ENCODE measurements around the gene NEK5. TPM values are rescaled to one million over a fixed set of nuclear protein-coding genes. Genes with fewer than 3 reads are reported as not detected.

The NEK5 gene
- total and polyA plus RNA-seq, 9 donors: 0.13 to 12.4 (median 0.50) TPM; not detected in 1

DNA sequence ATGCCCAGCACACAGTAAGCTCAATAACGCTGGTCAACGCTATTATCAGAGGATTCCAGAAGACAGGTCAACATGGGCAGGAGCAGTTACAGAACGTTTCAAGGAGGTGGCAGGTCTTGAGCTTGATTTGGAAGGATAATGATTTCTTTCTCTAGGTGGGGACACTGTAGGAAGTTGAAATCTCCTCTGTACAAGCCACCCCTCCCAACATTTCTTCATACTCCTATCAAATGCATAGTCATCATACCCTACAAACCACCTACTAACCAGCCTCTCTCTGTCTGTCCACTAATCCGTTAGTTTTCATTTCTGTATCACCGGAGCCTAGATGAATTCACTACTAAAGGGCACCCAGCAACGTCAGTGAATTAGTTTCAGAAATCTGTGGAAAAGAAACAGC, 118.9 kb downstream of the NEK5 start:
- H3K4me1 ChIP-seq (ENCODE audit: insufficient read depth): peaks cover 5% of the 10 kb centered on the region
- intact Hi-C loops (cut with DNase I): loop anchor here in 1 of 4 donors (10.0 kb wide), 1 partner anchor 115 kb away; the partner anchor contains the start of gene NEK5
- no peaks in the 10 kb centered on the region for H3K9me3 ChIP-seq
- TF ChIP-seq EP300 (IDR thresholded peaks at IDR 0.05): no peak
- TF ChIP-seq, protein P1, sequence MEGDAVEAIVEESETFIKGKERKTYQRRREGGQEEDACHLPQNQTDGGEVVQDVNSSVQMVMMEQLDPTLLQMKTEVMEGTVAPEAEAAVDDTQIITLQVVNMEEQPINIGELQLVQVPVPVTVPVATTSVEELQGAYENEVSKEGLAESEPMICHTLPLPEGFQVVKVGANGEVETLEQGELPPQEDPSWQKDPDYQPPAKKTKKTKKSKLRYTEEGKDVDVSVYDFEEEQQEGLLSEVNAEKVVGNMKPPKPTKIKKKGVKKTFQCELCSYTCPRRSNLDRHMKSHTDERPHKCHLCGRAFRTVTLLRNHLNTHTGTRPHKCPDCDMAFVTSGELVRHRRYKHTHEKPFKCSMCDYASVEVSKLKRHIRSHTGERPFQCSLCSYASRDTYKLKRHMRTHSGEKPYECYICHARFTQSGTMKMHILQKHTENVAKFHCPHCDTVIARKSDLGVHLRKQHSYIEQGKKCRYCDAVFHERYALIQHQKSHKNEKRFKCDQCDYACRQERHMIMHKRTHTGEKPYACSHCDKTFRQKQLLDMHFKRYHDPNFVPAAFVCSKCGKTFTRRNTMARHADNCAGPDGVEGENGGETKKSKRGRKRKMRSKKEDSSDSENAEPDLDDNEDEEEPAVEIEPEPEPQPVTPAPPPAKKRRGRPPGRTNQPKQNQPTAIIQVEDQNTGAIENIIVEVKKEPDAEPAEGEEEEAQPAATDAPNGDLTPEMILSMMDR (IDR thresholded peaks at IDR 0.05): no peak
- TF ChIP-seq POLR2A (IDR thresholded peaks at IDR 0.05): no peak
- no peak overlapping the region for H3K4me3 ChIP-seq
- 67 to 72% (median 69%) methylated on average over 6 of the region's 6 CpGs for WGBS, 3 donors
- H3K27ac ChIP-seq: no peak overlapping the region
- no peaks in the 10 kb centered on the region for H3K27me3 ChIP-seq
- no peak for DNase-seq
- H3K36me3 ChIP-seq: no peaks in the 10 kb centered on the region

DNA sequence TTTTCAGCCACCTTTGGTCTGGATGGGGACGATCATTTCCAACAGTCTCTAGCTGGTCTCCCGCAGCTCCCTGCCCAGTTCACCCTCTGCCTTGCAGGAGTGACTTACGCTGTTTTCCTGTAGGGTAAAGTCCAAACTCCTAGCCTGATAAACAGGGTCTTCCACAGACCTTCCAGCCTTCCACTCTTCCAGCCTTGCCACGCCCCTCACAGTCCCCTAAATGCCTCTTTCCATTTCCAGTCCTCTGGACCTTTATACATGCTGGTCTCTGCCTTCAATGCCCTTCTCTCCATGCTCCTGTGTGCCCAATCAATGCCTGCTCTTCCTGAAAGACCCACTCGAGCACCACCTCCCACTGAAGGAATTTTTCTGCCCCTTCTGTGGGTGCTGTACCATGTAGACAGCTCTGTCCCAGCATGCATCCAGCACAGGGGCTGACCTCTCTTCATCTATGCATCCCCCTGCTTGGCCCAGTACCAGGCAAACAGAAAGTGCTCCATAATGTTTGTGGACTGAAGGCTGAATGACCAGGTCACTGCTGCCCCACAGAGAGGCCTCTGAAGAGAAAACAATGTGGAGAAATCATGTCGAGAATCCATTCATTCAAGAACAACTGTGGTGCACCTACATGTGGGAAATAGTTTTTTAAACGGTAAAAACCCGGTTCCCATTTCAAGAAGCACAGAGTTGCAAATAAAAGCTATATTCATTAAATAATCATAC, 122.2 kb downstream of the NEK5 start:
- WGBS, 3 donors: 87 to 89% (median 89%) methylated on average over 8 of the region's 8 CpGs
- Histone ChIP-seq H3K36me3 (no peaks in the 10 kb centered on the region), H3K27ac (no peak overlapping the region), H3K9me3 (no peaks in the 10 kb centered on the region), H3K4me3 (no peak overlapping the region), H3K4me1 (ENCODE audit: insufficient read depth) (peaks cover 5% of the 10 kb centered on the region), H3K27me3 (no peaks in the 10 kb centered on the region)
- TF ChIP-seq POLR2A (IDR thresholded peaks at IDR 0.05) (no peak), EP300 (IDR thresholded peaks at IDR 0.05) (no peak)
- TF ChIP-seq, protein P1 (IDR thresholded peaks at IDR 0.05): no peak
- intact Hi-C loops (cut with DNase I): loop anchor here in 1 of 4 donors (10.0 kb wide), 1 partner anchor 118 kb away; the partner anchor contains the start of gene NEK5
- DNase-seq: no peak

DNA sequence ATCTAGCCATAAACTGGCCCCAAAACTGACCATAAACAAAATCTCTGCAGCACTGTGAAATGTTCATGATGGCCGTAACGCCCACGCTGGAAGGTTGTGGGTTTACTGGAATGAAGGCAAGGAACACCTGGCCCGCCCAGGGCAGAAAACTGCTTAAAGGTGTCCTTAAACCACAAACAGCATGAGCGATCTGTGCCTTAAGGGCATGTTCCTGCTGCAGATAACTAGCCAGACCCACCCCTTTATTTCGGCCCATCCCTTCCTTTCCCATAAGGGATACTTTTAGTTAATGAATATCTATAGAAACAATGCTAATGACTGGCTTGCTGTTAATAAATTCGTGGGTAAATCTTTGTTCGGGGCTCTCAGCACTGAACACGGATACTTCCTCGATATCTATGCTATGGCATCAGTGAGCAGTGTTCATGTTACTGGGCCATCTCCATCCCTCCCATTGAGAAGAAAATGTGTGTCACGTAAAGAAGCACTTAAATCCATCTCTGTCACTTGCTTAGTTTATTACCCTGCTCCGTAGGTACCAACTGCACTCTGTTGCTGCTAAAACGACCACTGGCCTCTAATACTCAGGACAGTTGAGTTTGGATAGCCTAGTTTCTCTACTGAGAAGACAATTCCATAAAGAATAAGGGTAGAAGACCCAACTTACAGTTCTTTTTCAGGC, 122.9 kb downstream of the NEK5 start:
- intact Hi-C loops (cut with DNase I): loop anchor here in 1 of 4 donors (10.0 kb wide), 1 partner anchor 119 kb away; the partner anchor contains the start of gene NEK5
- Histone ChIP-seq H3K27me3 (no peaks in the 10 kb centered on the region), H3K4me1 (ENCODE audit: insufficient read depth) (peaks cover 4% of the 10 kb centered on the region), H3K9me3 (no peaks in the 10 kb centered on the region), H3K36me3 (no peaks in the 10 kb centered on the region), H3K27ac (no peak overlapping the region), H3K4me3 (no peak overlapping the region)
- TF ChIP-seq EP300 (IDR thresholded peaks at IDR 0.05): no peak
- TF ChIP-seq, protein P1 (IDR thresholded peaks at IDR 0.05): no peak
- TF ChIP-seq POLR2A (IDR thresholded peaks at IDR 0.05): no peak
- no peak for DNase-seq
- WGBS, 3 donors: 91 to 92% (median 92%) methylated on average over 13 of the region's 13 CpGs

DNA sequence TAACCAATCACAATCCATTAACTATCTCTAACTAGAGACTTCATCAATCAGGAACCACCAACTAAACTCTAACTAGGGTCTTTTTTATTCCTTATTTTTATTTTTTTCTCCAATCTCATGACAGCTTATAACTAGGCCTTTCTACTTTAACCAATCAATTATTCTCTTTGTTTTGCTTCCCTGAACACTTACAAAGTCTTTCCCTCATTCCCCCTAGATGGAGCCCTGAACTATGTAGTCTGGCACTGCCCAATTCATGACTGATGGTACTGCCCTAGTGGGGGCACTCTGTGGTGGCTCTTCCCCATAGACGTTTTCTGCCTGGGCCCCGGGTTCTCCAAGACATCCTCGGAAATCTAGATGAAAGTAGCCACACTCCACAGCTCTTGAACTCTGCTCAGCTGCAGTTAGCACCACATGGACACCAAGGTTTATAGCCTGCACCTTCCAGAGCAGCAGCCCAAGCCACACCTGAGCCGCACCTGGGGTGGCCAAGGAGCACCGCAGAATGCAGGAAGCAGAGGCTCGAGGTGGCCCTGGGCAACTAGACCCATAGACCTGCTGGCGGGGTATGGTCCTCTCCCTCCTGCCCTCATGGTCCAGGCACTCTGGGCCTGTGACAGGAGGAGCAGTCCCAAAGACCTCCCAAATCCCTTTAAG, 124.2 kb downstream of the NEK5 start:
- no peaks in the 10 kb centered on the region for H3K4me1 ChIP-seq (ENCODE audit: insufficient read depth)
- H3K36me3 ChIP-seq: no peaks in the 10 kb centered on the region
- no peak overlapping the region for H3K4me3 ChIP-seq
- H3K27ac ChIP-seq: no peak overlapping the region
- 84 to 94% (median 91%) methylated on average over 7 of the region's 7 CpGs for WGBS, 3 donors
- TF ChIP-seq EP300 (IDR thresholded peaks at IDR 0.05) (no peak), POLR2A (IDR thresholded peaks at IDR 0.05) (no peak)
- TF ChIP-seq, protein P1 (IDR thresholded peaks at IDR 0.05): no peak
- intact Hi-C loops (cut with DNase I): loop anchor here in 1 of 4 donors (10.0 kb wide), 1 partner anchor 120 kb away; the partner anchor contains the start of gene NEK5
- no peak for DNase-seq
- no peaks in the 10 kb centered on the region for H3K9me3 ChIP-seq
- no peaks in the 10 kb centered on the region for H3K27me3 ChIP-seq
